HG03439 (cell line): ENCODE results near the gene HACD2.
"Not testable (repeated sequence)": the region's sequence is repeated elsewhere in the genome, so short reads cannot be mapped to it uniquely, and the experiment has no call there.

Experiments
- ATAC-seq: cut with Tn5 transposase; IDR thresholded peaks from one replicate; pipeline ENCODE4 v1.9.1; 2021; ENCODE audit warnings: mild to moderate bottlenecking, moderate library complexity; ENCODE audit not compliant: unreplicated experiment

The HACD2 gene

GRCh38 chr3:123487063-123487462, 97.8 kb downstream of the HACD2 start:
- ATAC-seq: not testable (repeated sequence)

GRCh38 chr3:123486460-123486859, 98.4 kb downstream of the HACD2 start:
- ATAC-seq: no peak

DNA sequence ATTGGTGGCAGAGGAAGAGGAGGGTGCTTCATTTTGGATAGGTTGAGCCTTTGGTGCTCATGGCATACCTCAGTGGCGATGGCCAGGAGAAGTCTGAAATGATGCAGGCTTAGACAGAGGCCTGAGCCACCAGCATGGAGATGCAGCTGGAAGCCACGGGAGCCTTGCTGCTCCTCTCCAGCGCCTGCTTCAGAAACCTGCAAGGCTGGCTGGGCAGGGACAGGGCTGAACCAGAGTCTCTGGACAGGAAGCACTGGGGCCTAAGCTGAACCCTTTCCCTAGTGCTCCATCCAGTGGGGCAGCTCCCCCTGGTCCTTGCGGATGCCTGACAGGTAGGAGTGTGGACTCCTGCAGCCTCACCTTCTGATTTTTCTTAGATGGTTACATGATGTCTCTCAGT, 99.3 kb downstream of the HACD2 start:
- no peak for ATAC-seq

GRCh38 chr3:123483146-123483545, 101.7 kb downstream of the HACD2 start:
- no peak for ATAC-seq

DNA sequence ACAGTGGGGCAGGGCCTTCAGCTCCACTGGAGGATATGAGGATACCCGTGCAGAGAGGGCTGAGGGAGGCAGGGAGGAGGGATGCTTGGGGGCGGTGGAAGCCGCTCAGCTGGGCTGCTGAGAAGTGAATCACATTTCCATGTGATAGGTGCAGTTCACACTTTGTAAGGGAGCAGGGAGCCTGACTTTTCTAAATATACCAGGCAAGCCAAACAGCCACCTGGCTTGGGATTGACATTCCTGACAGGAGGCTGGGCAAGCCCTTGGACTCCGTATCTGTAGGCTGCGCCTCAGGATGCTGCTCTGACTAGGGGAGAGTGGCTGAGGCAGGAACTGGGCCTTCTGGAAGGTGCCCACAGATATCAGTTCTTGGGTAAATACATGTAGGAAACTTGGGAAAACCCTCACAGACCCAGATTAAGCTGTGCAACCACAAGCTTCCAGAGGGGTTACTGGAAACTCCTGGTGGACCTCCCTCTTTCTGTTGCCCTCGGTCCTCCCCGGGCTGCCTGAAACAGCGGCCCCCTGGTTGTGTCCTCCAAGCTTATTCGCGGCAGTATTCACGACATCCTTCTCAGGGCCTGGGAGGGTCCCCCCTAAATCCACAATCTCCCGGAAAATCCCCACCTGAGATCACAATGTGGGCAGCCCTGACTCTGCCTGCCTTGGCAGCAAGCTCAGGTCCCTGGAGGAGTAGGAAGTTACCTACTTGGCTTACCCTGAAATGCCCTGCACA, 103.0 kb downstream of the HACD2 start:
- no peak for ATAC-seq

GRCh38 chr3:123481071-123481470, 103.8 kb downstream of the HACD2 start:
- no peak for ATAC-seq

GRCh38 chr3:123480428-123480827, 104.4 kb downstream of the HACD2 start:
- ATAC-seq: no peak

DNA sequence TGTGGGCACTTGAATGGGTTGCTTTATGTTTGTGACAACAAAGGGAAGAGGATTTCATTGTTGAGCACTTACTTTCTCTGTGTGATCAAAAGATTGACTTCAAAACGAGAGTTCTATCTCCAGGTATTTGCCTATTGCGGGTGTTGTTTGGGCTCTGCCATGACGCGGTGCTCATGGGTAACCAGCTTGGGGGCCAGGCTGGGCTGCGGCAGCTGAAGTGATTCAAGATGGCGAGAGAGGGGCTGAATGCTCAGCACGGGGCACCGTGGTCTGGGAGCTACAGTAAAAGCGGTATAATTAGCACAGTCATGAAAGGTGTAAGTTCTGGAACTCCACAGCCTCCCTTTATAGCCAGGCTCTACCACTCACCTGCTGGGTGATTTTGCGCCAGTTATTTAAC, 105.0 kb downstream of the HACD2 start:
- no peak for ATAC-seq

GRCh38 chr3:123478314-123478713, 106.5 kb downstream of the HACD2 start:
- ATAC-seq: no peak

DNA sequence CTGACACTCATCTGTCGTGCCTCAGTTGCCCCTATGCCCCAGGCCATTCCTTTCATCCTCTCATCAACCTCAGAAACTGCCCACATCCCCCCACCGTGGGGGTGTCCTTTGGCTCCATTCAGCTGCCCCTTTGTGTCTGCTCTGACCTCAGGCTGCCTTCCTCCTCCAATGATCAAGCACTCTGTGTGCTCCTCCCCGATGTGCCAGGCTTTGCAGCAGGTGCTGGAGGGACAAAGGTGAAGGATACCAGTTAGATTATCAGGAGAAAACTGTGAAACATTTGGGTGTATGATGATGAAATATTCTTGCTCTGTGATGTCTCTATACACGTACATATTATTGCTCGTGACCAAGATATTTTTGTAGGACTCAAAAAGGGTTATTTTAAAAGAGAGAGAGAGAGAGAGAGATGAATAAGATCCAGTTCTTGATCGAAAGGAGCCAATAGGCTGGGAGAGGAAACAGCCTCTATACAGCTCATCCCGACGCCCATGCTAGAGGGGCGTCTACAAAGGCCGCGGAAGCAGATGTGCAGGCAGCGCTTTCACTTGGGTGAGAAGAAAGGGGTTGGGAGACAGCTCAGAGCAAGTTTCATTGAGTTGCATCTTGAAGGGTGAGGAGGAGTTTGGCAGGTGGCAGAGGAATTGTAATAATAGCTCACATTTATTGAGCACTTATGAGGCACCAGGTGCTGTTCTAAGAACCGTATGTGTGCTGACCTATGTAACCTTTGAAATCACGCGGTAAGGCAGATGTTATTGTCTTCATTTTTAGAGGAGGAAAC, 107.7 kb downstream of the HACD2 start:
- no peak for ATAC-seq

- no peak for ATAC-seq
Observed at GRCh38 chr3:123475786-123476185, 109.1 kb downstream of the HACD2 start.

DNA sequence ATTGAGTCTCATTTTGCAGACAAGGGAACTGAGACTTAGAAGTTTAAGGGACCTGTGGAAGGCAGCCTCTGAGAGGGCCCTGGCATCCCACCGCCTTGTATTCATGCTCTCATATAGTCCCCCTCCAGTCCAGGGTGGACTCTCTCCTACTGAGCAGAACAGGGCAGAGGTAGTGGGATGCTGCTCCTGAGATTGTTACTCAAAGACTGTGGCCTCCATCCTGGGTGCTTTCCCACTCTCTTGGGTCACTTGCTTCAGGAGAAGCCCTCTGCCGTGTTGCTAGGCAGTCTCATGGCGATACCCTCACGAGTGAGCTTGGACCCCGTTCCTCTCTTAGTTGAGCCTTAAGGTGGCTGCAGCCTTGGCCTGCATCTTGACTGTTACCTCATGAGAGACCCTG, 113.7 kb downstream of the HACD2 start:
- ATAC-seq: no peak

GRCh38 chr3:123469323-123469995, 115.4 kb downstream of the HACD2 start:
- no peak for ATAC-seq

DNA sequence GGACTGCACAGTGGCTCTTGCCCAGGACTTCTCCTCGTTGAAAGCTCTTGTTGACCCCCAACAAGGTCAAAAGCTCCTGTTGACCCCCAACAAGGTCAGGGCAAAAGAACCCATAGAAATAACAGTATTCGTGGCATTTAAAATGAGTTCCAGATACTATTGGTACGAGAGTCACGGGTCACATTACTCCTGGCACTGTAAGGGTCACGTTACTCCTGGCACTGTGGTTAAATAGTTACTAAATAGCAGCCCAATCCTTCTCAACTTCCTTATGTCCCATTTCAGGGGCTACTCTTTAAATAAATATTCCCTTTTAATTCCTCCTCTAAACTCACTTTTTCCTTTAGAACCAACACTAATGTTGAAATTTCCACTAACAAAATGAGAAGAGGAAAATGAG, 117.8 kb downstream of the HACD2 start:
- ATAC-seq: no peak

DNA sequence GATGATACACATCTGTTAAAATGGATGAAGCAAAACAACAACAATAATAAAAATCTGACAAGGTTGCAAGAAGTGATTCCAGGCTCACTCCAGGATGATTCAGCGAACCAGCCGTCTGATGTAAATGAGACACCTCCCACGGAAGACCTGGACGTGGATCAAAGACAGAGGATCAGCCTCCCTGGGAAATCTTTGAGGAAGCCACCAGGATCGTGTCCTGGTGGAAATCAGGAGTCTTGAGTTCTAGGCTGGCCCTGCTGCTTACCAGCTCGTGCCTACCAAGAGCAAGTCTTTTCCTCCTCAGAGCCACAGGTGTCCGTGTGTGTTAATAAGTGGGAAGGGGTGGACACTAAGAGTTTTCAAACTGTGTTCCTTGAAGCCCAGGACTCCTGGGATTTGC, 120.6 kb downstream of the HACD2 start:
- no peak for ATAC-seq

DNA sequence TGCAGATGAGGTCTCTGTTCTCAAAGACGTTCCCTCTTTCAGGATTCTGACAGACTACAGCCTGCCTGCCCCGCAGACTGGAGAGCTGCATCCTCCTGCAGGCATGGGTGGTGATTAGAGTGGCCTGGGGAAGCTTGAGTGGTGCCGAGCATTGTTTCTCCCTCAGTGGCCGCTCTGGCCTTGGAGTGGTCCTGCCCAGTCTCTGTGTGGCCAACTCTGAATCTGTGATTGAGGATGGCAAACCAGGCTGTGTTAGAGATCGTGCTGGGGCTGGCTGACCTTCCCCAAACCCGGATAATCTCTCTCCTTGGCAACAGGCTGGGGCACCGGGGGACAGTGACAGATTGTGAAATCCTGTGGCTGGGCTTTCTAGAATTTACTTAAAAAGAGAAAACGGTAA, 125.0 kb downstream of the HACD2 start:
- ATAC-seq: no peak

GRCh38 chr3:123458255-123458654, 126.6 kb downstream of the HACD2 start:
- no peak for ATAC-seq

DNA sequence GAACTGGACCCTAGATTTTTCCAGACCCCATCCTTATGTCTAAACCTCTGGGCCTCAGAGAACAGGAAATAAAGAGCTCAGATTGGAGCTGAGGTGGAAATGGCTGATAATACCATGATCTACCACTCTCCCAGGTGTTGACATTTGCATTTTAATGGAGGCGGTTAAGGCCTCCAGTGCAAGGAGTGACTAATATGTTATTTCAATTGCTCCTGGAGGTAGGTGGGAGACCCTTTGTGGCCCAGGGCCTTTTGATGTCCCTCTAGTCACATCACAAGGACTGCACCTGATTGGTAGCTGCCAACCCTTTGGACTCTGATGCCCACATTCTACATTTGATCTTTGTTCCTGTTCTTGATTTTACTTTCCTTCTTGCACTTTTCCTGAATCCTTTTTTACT, 127.0 kb downstream of the HACD2 start:
- ATAC-seq: no peak

DNA sequence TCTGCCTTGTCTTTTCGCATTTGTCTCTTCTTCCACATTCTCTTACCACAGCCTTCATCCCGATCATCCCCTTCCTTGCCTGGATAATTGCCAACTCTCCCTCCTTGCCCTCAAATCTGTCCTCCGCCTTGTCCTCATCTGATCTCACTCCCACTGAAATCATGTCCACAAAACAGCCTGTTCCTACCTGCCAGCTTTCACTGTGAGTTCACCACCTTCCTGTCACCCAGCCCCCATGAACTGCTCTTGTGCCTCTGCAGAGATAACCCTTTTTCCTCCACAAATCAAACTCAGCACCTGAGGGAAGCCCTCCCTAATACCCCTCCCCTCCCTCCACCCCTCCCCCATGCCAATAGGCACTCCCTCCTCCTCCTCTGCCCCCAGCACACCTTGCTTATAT, 131.2 kb downstream of the HACD2 start:
- no peak for ATAC-seq

- ATAC-seq: no peak
Observed at GRCh38 chr3:123451186-123451585, 133.7 kb downstream of the HACD2 start.

DNA sequence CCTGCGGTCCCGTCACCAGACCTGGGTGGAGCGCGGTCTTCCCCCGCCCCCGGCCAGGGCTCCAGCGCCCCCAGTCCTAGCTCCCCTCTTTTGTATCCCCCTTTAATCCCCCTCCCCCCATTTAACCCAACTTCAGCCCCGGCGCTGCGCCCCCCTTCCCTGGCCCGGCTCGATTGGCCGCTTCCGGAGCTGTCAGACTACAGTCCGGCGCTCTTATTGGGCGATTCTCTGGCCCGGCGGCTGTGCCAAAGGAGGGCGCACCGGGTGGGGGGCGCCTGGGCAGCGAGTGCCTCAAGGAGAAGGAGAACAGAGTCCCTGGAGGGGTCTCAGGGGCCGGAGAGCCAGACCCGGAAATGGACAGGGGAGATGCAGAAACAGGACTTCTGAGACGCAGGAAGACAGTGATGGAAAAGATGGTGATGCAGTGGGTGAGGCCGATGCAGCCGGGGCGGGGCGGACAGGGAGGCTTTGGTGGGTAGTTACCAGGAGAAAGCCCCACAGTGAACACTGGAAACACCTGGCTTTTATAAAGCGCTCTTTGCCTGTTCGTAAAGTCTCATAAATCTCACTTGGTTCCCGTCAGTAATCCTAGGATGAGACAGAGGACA, 134.8 kb downstream of the HACD2 start:
- ATAC-seq: no peak
